Transverse colon (tissue), 4 donors: ENCODE measurements around the gene TMEM91.

Experiments used
- CTCF ChIP-seq, 5 experiments: fragments of 200-600 bp in 3 of 5; fragments of 450-650 bp in 2 of 5; sonication (generic) in 3 of 5; IDR thresholded peaks; 1 replicate in 2 of 5; 2 replicates in 3 of 5; pipeline ENCODE4 v1.5.1; 2016 to 2017; ENCODE audit warnings: antibody characterized with exemption in 5 of 5, inconsistent platforms in 3 of 5, mild to moderate bottlenecking in 2 of 5, moderate library complexity in 1 of 5
- POLR2A ChIP-seq: fragments of 450-650 bp; IDR thresholded peaks from one replicate; pipeline ENCODE4 v1.6.1; 2016; ENCODE audit warnings: antibody characterized with exemption, mild to moderate bottlenecking, moderate library complexity
- POLR2AphosphoS5 ChIP-seq, 3 donors: sonication (generic); formaldehyde crosslinking; IDR thresholded peaks; one replicate each; pipeline ENCODE4 v1.6.1; 2016; ENCODE audit warnings: antibody characterized with exemption in 3 of 3

GRCh38 chr19:41328842-41329225 is 47.5 kb upstream of the TMEM91 start:
- TF ChIP-seq CTCF (IDR thresholded peaks at IDR 0.05) (no peak), POLR2A (no peak), POLR2AphosphoS5 (IDR thresholded peaks at IDR 0.05) (no peak)
